Measurements from ENCODE around the gene SMYD5.

SMYD5 gene

GRCh38 chr2:73264332-73264606 lies 50.2 kb downstream of the SMYD5 start:
- Histone ChIP-seq H3K9me3 (ENCODE audit: low read length) (no peaks in the 10 kb centered on the region), H3K27me3 (ENCODE audit: control insufficient read depth in 1 of 2, insufficient read depth in 2 of 2, low read length in 2 of 2) (peaks cover 0 to 17% of the 10 kb centered on the region in 2 donors), H3K36me3 (ENCODE audit: insufficient read depth, low read length) (no peaks in the 10 kb centered on the region), H3K27ac (ENCODE audit: low read depth, low read length) (no peak overlapping the region), H3K9ac (ENCODE audit: low read length) (no peak overlapping the region), H3K4me1 (ENCODE audit: insufficient read depth, low read length) (no peaks in the 10 kb centered on the region), H3K4me3 (ENCODE audit: low read depth in 1 of 2, low read length in 2 of 2) (no peak overlapping the region)

GRCh38 chr2:73264783-73265182 lies 50.7 kb downstream of the SMYD5 start:
- H3K27me3 ChIP-seq (ENCODE audit: control insufficient read depth in 1 of 2, insufficient read depth in 2 of 2, low read length in 2 of 2): peaks cover 0 to 17% of the 10 kb centered on the region in 2 donors

GRCh38 chr2:73265298-73266060 lies 51.4 kb downstream of the SMYD5 start:
- H3K4me3 ChIP-seq (ENCODE audit: low read depth in 1 of 2, low read length in 2 of 2): no peak overlapping the region
- H3K27me3 ChIP-seq (ENCODE audit: control insufficient read depth in 1 of 2, insufficient read depth in 2 of 2, low read length in 2 of 2): peaks cover 0 to 17% of the 10 kb centered on the region in 2 donors
- H3K9ac ChIP-seq (ENCODE audit: low read length): no peak overlapping the region
- no peaks in the 10 kb centered on the region for H3K9me3 ChIP-seq (ENCODE audit: low read length)
- H3K4me1 ChIP-seq (ENCODE audit: insufficient read depth, low read length): no peaks in the 10 kb centered on the region
- no peaks in the 10 kb centered on the region for H3K36me3 ChIP-seq (ENCODE audit: insufficient read depth, low read length)
- no peak overlapping the region for H3K27ac ChIP-seq (ENCODE audit: low read depth, low read length)

More at GRCh38 chr2:73264783-73265182, 50.7 kb downstream of the SMYD5 start:
- Histone ChIP-seq H3K4me3 (ENCODE audit: low read depth in 1 of 2, low read length in 2 of 2) (no peak overlapping the region), H3K4me1 (ENCODE audit: insufficient read depth, low read length) (no peaks in the 10 kb centered on the region), H3K9me3 (ENCODE audit: low read length) (no peaks in the 10 kb centered on the region), H3K27ac (ENCODE audit: low read depth, low read length) (no peak overlapping the region), H3K36me3 (ENCODE audit: insufficient read depth, low read length) (no peaks in the 10 kb centered on the region), H3K9ac (ENCODE audit: low read length) (no peak overlapping the region)

- Histone ChIP-seq H3K9me3 (ENCODE audit: low read length) (no peaks in the 10 kb centered on the region), H3K27ac (ENCODE audit: low read depth, low read length) (no peak overlapping the region), H3K4me1 (ENCODE audit: insufficient read depth, low read length) (no peaks in the 10 kb centered on the region), H3K4me3 (ENCODE audit: low read depth in 1 of 2, low read length in 2 of 2) (no peak overlapping the region), H3K27me3 (ENCODE audit: control insufficient read depth in 1 of 2, insufficient read depth in 2 of 2, low read length in 2 of 2) (peaks cover 0 to 17% of the 10 kb centered on the region in 2 donors), H3K36me3 (ENCODE audit: insufficient read depth, low read length) (no peaks in the 10 kb centered on the region), H3K9ac (ENCODE audit: low read length) (no peak overlapping the region)
Observed at GRCh38 chr2:73266061-73266901, 52.2 kb downstream of the SMYD5 start.

GRCh38 chr2:73267008-73267407 lies 53.0 kb downstream of the SMYD5 start:
- no peak overlapping the region for H3K9ac ChIP-seq (ENCODE audit: low read length)

GRCh38 chr2:73268366-73268829 lies 54.4 kb downstream of the SMYD5 start:
- Histone ChIP-seq H3K36me3 (ENCODE audit: insufficient read depth, low read length) (no peaks in the 10 kb centered on the region), H3K9ac (ENCODE audit: low read length) (no peak overlapping the region), H3K27ac (ENCODE audit: low read depth, low read length) (no peak overlapping the region), H3K4me3 (ENCODE audit: low read depth in 1 of 2, low read length in 2 of 2) (no peak overlapping the region), H3K27me3 (ENCODE audit: control insufficient read depth in 1 of 2, insufficient read depth in 2 of 2, low read length in 2 of 2) (peaks cover 0 to 17% of the 10 kb centered on the region in 2 donors), H3K9me3 (ENCODE audit: low read length) (no peaks in the 10 kb centered on the region), H3K4me1 (ENCODE audit: insufficient read depth, low read length) (no peaks in the 10 kb centered on the region)

More at GRCh38 chr2:73267008-73267407, 53.0 kb downstream of the SMYD5 start:
- Histone ChIP-seq H3K36me3 (ENCODE audit: insufficient read depth, low read length) (no peaks in the 10 kb centered on the region), H3K4me3 (ENCODE audit: low read depth in 1 of 2, low read length in 2 of 2) (no peak overlapping the region), H3K9me3 (ENCODE audit: low read length) (no peaks in the 10 kb centered on the region), H3K4me1 (ENCODE audit: insufficient read depth, low read length) (no peaks in the 10 kb centered on the region), H3K27ac (ENCODE audit: low read depth, low read length) (no peak overlapping the region), H3K27me3 (ENCODE audit: control insufficient read depth in 1 of 2, insufficient read depth in 2 of 2, low read length in 2 of 2) (peaks cover 0 to 17% of the 10 kb centered on the region in 2 donors)

- H3K36me3 ChIP-seq (ENCODE audit: insufficient read depth, low read length): no peaks in the 10 kb centered on the region
- H3K9me3 ChIP-seq (ENCODE audit: low read length): no peaks in the 10 kb centered on the region
- no peak overlapping the region for H3K9ac ChIP-seq (ENCODE audit: low read length)
- H3K4me3 ChIP-seq (ENCODE audit: low read depth in 1 of 2, low read length in 2 of 2): no peak overlapping the region
- H3K4me1 ChIP-seq (ENCODE audit: insufficient read depth, low read length): no peaks in the 10 kb centered on the region
- H3K27me3 ChIP-seq (ENCODE audit: control insufficient read depth in 1 of 2, insufficient read depth in 2 of 2, low read length in 2 of 2): peaks cover 0 to 17% of the 10 kb centered on the region in 2 donors
- no peak overlapping the region for H3K27ac ChIP-seq (ENCODE audit: low read depth, low read length)
Observed at GRCh38 chr2:73268830-73269685, 55.0 kb downstream of the SMYD5 start.

GRCh38 chr2:73269686-73270465 lies 55.8 kb downstream of the SMYD5 start:
- Histone ChIP-seq H3K27ac (ENCODE audit: low read depth, low read length) (no peak overlapping the region), H3K9me3 (ENCODE audit: low read length) (no peaks in the 10 kb centered on the region), H3K4me1 (ENCODE audit: insufficient read depth, low read length) (no peaks in the 10 kb centered on the region), H3K27me3 (ENCODE audit: control insufficient read depth in 1 of 2, insufficient read depth in 2 of 2, low read length in 2 of 2) (peaks cover 0 to 17% of the 10 kb centered on the region in 2 donors), H3K4me3 (ENCODE audit: low read depth in 1 of 2, low read length in 2 of 2) (no peak overlapping the region), H3K9ac (ENCODE audit: low read length) (no peak overlapping the region), H3K36me3 (ENCODE audit: insufficient read depth, low read length) (no peaks in the 10 kb centered on the region)

- no peak overlapping the region for H3K4me3 ChIP-seq (ENCODE audit: low read depth in 1 of 2, low read length in 2 of 2)
- no peak overlapping the region for H3K9ac ChIP-seq (ENCODE audit: low read length)
- H3K27ac ChIP-seq (ENCODE audit: low read depth, low read length): no peak overlapping the region
- H3K27me3 ChIP-seq (ENCODE audit: control insufficient read depth in 1 of 2, insufficient read depth in 2 of 2, low read length in 2 of 2): peaks cover 0 to 12% of the 10 kb centered on the region in 2 donors
- no peaks in the 10 kb centered on the region for H3K36me3 ChIP-seq (ENCODE audit: insufficient read depth, low read length)
- H3K9me3 ChIP-seq (ENCODE audit: low read length): no peaks in the 10 kb centered on the region
- H3K4me1 ChIP-seq (ENCODE audit: insufficient read depth, low read length): no peaks in the 10 kb centered on the region
Observed at GRCh38 chr2:73272270-73272669, 58.2 kb downstream of the SMYD5 start.

Data from muscle layer of colon (tissue), 2 donors.